ENCODE data around the gene CMTM6.
"Not testable (repeated sequence)": the region's sequence is repeated elsewhere in the genome, so short reads cannot be mapped to it uniquely, and the experiment has no call there.

The CMTM6 gene

GRCh38 chr3:32443478-32443877, 59.2 kb downstream of the CMTM6 start:
- Histone ChIP-seq H3K36me3 (ENCODE audit: control insufficient read depth, low read length) (no peaks in the 10 kb centered on the region), H3K9me3 (ENCODE audit: control insufficient read depth, insufficient read depth, low read length) (no peaks in the 10 kb centered on the region), H3K4me3 (ENCODE audit: low read length) (no peak overlapping the region), H3K27ac (ENCODE audit: low read depth, low read length) (no peak overlapping the region), H3K27me3 (ENCODE audit: control insufficient read depth, low read length) (no peaks in the 10 kb centered on the region), H3K79me2 (ENCODE audit: control insufficient read depth, low read length) (no peaks in the 10 kb centered on the region), H3F3A (ENCODE audit: control insufficient read depth, insufficient read depth) (no peaks in the 10 kb centered on the region), H3K9me2 (replicated peaks; ENCODE audit: control insufficient read depth, low read length) (no peaks in the 10 kb centered on the region), H3K4me2 (ENCODE audit: low read length) (no peak overlapping the region), H4K20me1 (ENCODE audit: control insufficient read depth, insufficient read depth, low read depth, low read length) (no peaks in the 10 kb centered on the region), H3K4me1 (ENCODE audit: control insufficient read depth, low read length) (peaks cover 28% of the 10 kb centered on the region)
- TF ChIP-seq CTCF (IDR thresholded peaks at IDR 0.05; ENCODE audit: low read depth, low read length, poor library complexity, severe bottlenecking) (no peak), EZH2phosphoT487 (IDR thresholded peaks at IDR 0.05; ENCODE audit: borderline replicate concordance, low read length) (no peak)

- Histone ChIP-seq H3K36me3 (ENCODE audit: control insufficient read depth, low read length) (no peaks in the 10 kb centered on the region), H3K9me2 (replicated peaks; ENCODE audit: control insufficient read depth, low read length) (no peaks in the 10 kb centered on the region), H3K79me2 (ENCODE audit: control insufficient read depth, low read length) (no peaks in the 10 kb centered on the region), H3K27me3 (ENCODE audit: control insufficient read depth, low read length) (no peaks in the 10 kb centered on the region), H3K4me1 (ENCODE audit: control insufficient read depth, low read length) (peaks cover 33% of the 10 kb centered on the region), H4K20me1 (ENCODE audit: control insufficient read depth, insufficient read depth, low read depth, low read length) (no peaks in the 10 kb centered on the region), H3K4me2 (ENCODE audit: low read length) (no peak overlapping the region), H3K4me3 (ENCODE audit: low read length) (no peak overlapping the region), H3K27ac (ENCODE audit: low read depth, low read length) (no peak overlapping the region), H3F3A (ENCODE audit: control insufficient read depth, insufficient read depth) (no peaks in the 10 kb centered on the region), H3K9me3 (ENCODE audit: control insufficient read depth, insufficient read depth, low read length) (no peaks in the 10 kb centered on the region)
- TF ChIP-seq EZH2phosphoT487 (IDR thresholded peaks at IDR 0.05; ENCODE audit: borderline replicate concordance, low read length): no peak
- TF ChIP-seq CTCF (IDR thresholded peaks at IDR 0.05; ENCODE audit: low read depth, low read length, poor library complexity, severe bottlenecking): no peak
These were observed 59.9 kb downstream of the CMTM6 start for GRCh38 chr3:32442766-32443165.

- Histone ChIP-seq H3K27me3 (ENCODE audit: control insufficient read depth, low read length) (no peaks in the 10 kb centered on the region), H3F3A (ENCODE audit: control insufficient read depth, insufficient read depth) (no peaks in the 10 kb centered on the region), H4K20me1 (ENCODE audit: control insufficient read depth, insufficient read depth, low read depth, low read length) (no peaks in the 10 kb centered on the region), H3K36me3 (ENCODE audit: control insufficient read depth, low read length) (no peaks in the 10 kb centered on the region), H3K4me3 (ENCODE audit: low read length) (no peak overlapping the region), H3K27ac (ENCODE audit: low read depth, low read length) (no peak overlapping the region), H3K79me2 (ENCODE audit: control insufficient read depth, low read length) (no peaks in the 10 kb centered on the region), H3K9me2 (replicated peaks; ENCODE audit: control insufficient read depth, low read length) (no peaks in the 10 kb centered on the region), H3K4me1 (ENCODE audit: control insufficient read depth, low read length) (peaks cover 39% of the 10 kb centered on the region), H3K4me2 (ENCODE audit: low read length) (peak overlapping the region; percentile 57; the same call in 1 of the 2 replicates), H3K9me3 (ENCODE audit: control insufficient read depth, insufficient read depth, low read length) (no peaks in the 10 kb centered on the region)
- TF ChIP-seq EZH2phosphoT487 (IDR thresholded peaks at IDR 0.05; ENCODE audit: borderline replicate concordance, low read length) (no peak), CTCF (IDR thresholded peaks at IDR 0.05; ENCODE audit: low read depth, low read length, poor library complexity, severe bottlenecking) (no peak)
These were observed 61.9 kb downstream of the CMTM6 start for GRCh38 chr3:32440611-32441350.

- peak overlapping the region; percentile 27 for H3K27ac ChIP-seq (ENCODE audit: low read depth, low read length)
- H3K27me3 ChIP-seq (ENCODE audit: control insufficient read depth, low read length); H3K9me2 ChIP-seq (replicated peaks; ENCODE audit: control insufficient read depth, low read length); H3K36me3 ChIP-seq (ENCODE audit: control insufficient read depth, low read length); H3K9me3 ChIP-seq (ENCODE audit: control insufficient read depth, insufficient read depth, low read length); H3F3A ChIP-seq (ENCODE audit: control insufficient read depth, insufficient read depth); H4K20me1 ChIP-seq (ENCODE audit: control insufficient read depth, insufficient read depth, low read depth, low read length); H3K79me2 ChIP-seq (ENCODE audit: control insufficient read depth, low read length): not testable (repeated sequence)
- H3K4me1 ChIP-seq (ENCODE audit: control insufficient read depth, low read length): peaks cover 39% of the 10 kb centered on the region
- H3K4me2 ChIP-seq (ENCODE audit: low read length): peak overlapping the region; percentile 57
- peak overlapping the region; percentile 16 for H3K4me3 ChIP-seq (ENCODE audit: low read length)
These were observed 63.2 kb downstream of the CMTM6 start for GRCh38 chr3:32439421-32439820.

All from DOHH2 (cell line).